Endothelial cell (in vitro differentiated cells): ENCODE results near the gene RELB. TPM values are rescaled to one million over a fixed set of nuclear protein-coding genes. Genes with fewer than 3 reads are reported as not detected.

Experiments used
- DNase-seq: peaks from one replicate; pipeline ENCODE4 v3.0.0; 2021; ENCODE audit warnings: low spot score
- H3K27ac Mint-ChIP-seq: one replicate; pipeline ENCODE4 v1.8.0; 2021; ENCODE audit warnings: mixed read lengths, inconsistent platforms; ENCODE audit not compliant: unreplicated experiment
- H3K27me3 Mint-ChIP-seq: one replicate; pipeline ENCODE4 v1.8.0; 2021; ENCODE audit warnings: mild to moderate bottlenecking, moderate library complexity, mixed read lengths, inconsistent platforms; ENCODE audit not compliant: unreplicated experiment
- H3K36me3 Mint-ChIP-seq: one replicate; pipeline ENCODE4 v1.8.0; 2021; ENCODE audit warnings: mild to moderate bottlenecking, low read depth, mixed read lengths, inconsistent platforms; ENCODE audit not compliant: unreplicated experiment
- H3K4me1 Mint-ChIP-seq: one replicate; pipeline ENCODE4 v1.8.0; 2021; ENCODE audit warnings: mild to moderate bottlenecking, mixed read lengths, inconsistent platforms; ENCODE audit not compliant: unreplicated experiment
- H3K4me3 Mint-ChIP-seq: one replicate; pipeline ENCODE4 v1.8.0; 2021; ENCODE audit warnings: mild to moderate bottlenecking, mixed read lengths, inconsistent platforms; ENCODE audit not compliant: unreplicated experiment
- H3K9me3 Mint-ChIP-seq: one replicate; pipeline ENCODE4 v1.8.0; 2021; ENCODE audit warnings: mixed read lengths, inconsistent platforms; ENCODE audit not compliant: unreplicated experiment
- total RNA-seq: library from RNA; stranded (reverse); fragmentation: NEBNext Ultra II Directional; extraction: Animal tissue kit (Norgen Biotek cat#: 25700); gene quantifications from one replicate; pipeline ENCODE4 v1.2.1, GENCODE V29; 2021; ENCODE audit not compliant: unreplicated experiment
- TF ChIP-seq, protein P1 (sequence below): fragments of 200-600 bp; sonication (generic); IDR thresholded peaks from one replicate; pipeline ENCODE4 v1.5.0; 2021; ENCODE audit warnings: antibody characterized with exemption; ENCODE audit not compliant: unreplicated experiment

The RELB gene
- total RNA-seq, 1 donor from 2014 or later, result 8.2 TPM

DNA sequence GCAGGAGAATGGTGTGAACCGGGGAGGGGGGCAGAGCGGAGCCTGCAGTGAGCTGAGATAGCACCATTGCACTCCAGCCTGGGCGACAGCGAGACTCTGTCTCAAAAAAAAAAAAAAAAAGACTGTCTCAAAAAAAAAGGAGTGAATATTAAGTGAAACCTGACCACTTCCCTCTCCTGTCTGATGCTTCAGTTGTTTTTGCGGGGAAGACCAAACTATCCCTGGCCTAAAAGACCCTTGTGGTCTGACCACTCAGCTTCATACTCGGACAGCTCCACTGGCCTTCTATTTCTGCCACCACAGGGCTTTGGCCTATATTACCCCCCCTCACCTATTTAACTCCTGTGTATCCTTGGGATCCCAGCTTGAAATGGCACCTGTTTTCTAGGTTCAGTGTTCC, 39.9 kb downstream of the RELB start:
- H3K27me3 Mint-ChIP-seq, result peaks cover 10% of the 10 kb centered on the region
- H3K4me3 Mint-ChIP-seq, result peak overlapping the region; percentile 81
- no peaks in the 10 kb centered on the region for H3K9me3 Mint-ChIP-seq
- peaks cover 16% of the 10 kb centered on the region for H3K4me1 Mint-ChIP-seq
- H3K36me3 Mint-ChIP-seq, result peaks cover 33% of the 10 kb centered on the region
- no peak for DNase-seq
- TF ChIP-seq, protein P1, sequence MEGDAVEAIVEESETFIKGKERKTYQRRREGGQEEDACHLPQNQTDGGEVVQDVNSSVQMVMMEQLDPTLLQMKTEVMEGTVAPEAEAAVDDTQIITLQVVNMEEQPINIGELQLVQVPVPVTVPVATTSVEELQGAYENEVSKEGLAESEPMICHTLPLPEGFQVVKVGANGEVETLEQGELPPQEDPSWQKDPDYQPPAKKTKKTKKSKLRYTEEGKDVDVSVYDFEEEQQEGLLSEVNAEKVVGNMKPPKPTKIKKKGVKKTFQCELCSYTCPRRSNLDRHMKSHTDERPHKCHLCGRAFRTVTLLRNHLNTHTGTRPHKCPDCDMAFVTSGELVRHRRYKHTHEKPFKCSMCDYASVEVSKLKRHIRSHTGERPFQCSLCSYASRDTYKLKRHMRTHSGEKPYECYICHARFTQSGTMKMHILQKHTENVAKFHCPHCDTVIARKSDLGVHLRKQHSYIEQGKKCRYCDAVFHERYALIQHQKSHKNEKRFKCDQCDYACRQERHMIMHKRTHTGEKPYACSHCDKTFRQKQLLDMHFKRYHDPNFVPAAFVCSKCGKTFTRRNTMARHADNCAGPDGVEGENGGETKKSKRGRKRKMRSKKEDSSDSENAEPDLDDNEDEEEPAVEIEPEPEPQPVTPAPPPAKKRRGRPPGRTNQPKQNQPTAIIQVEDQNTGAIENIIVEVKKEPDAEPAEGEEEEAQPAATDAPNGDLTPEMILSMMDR, result no peak
- H3K27ac Mint-ChIP-seq, result no peak overlapping the region

GRCh38 chr19:45045671-45046353, 44.5 kb downstream of the RELB start:
- Mint-ChIP-seq H3K4me3 (peak overlapping the region; percentile 59), H3K4me1 (peaks cover 2% of the 10 kb centered on the region), H3K27me3 (peaks cover 5% of the 10 kb centered on the region), H3K27ac (peak overlapping the region; percentile 54), H3K9me3 (no peaks in the 10 kb centered on the region), H3K36me3 (peaks cover 28% of the 10 kb centered on the region)
- TF ChIP-seq, protein P1, result no peak
- DNase-seq, result no peak

DNA sequence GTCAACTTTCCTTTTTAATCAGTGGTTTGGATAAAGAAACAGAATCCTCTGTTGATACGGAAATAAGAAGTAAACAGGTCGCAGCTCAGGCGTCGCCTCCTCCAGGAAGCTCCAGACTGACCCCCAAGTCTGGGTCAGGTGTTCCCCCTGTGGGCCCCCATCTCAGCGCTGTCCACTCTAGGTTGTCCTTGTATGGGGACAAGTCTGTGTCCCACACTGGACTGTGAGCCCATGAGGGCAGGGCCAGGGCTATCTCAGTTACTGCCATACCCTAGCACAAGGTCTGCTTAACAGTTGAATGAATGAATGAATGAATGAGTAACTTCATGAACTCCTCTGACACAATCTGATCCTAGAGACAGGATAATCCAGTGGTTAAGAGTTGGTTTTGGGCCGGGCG, 45.1 kb downstream of the RELB start:
- Mint-ChIP-seq H3K4me3 (peak overlapping the region; percentile 59), H3K36me3 (peaks cover 26% of the 10 kb centered on the region), H3K27me3 (peaks cover 5% of the 10 kb centered on the region), H3K27ac (no peak overlapping the region), H3K4me1 (peaks cover 2% of the 10 kb centered on the region), H3K9me3 (no peaks in the 10 kb centered on the region)
- TF ChIP-seq, protein P1, result no peak
- no peak for DNase-seq

DNA sequence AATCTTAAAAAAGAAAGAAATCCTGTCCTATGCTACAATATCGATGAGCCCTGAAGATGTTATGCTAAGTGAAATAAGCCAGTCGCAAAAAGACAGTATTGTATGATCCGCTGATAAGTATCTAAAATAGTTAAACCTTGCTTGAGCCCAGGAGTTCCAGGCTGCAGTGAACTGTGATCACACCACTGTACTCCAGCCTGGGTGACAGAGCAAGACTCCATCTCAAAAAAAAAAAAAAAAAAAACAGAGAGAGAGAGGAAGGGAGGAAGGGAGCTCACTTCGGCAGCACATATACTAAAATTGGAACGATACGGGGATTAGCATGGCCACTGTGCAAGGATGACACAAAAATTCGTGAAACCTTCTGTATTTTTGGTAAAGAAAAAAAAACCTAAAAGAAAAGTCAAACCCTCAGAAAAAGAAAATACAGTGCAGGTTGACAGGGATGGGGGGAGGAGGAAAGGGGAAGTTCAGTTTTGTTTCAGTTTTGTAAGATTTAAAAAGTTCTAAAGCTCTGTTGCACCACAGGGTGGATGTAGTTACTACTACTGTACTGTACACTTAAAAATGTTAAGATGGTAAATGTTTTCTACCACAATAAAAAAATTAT, 46.0 kb downstream of the RELB start:
- Mint-ChIP-seq H3K36me3 (peaks cover 22% of the 10 kb centered on the region), H3K9me3 (no peaks in the 10 kb centered on the region), H3K27me3 (peaks cover 2% of the 10 kb centered on the region), H3K27ac (peak overlapping the region; percentile 57), H3K4me1 (peaks cover 2% of the 10 kb centered on the region), H3K4me3 (no peak overlapping the region)
- no peak for DNase-seq
- TF ChIP-seq, protein P1, result no peak

- Mint-ChIP-seq H3K4me1 (peaks cover 2% of the 10 kb centered on the region), H3K36me3 (peaks cover 30% of the 10 kb centered on the region), H3K9me3 (no peaks in the 10 kb centered on the region), H3K27me3 (peaks cover 5% of the 10 kb centered on the region), H3K27ac (no peak overlapping the region), H3K4me3 (peak overlapping the region; percentile 47)
- TF ChIP-seq, protein P1, result no peak
- DNase-seq, result no peak
Observed at GRCh38 chr19:45049073-45049736, 47.9 kb downstream of the RELB start.
